Right lobe of liver (tissue), 4 donors: Measurements from ENCODE around the gene KCNB1.

Experiments used
- CTCF ChIP-seq, 4 donors: fragments of 200-600 bp in 3 of 4; fragments of 450-650 bp in 1 of 4; IDR thresholded peaks; one replicate each; pipeline versions ENCODE4 v1.5.1 to v1.8.0; 2016 to 2022; ENCODE audit warnings: antibody characterized with exemption in 4 of 4, mild to moderate bottlenecking in 2 of 4
- POLR2A ChIP-seq: fragments of 450-650 bp; IDR thresholded peaks from one replicate; pipeline ENCODE4 v1.6.1; 2017; ENCODE audit warnings: antibody characterized with exemption, mild to moderate bottlenecking
- donor health status: DM: no; HTN: no; CAD: no.
- donor health status: DM: no; HTN: no; CAD: no.
- donor health status: DM: no; HTN: yes; CAD: no.

GRCh38 chr20:49529470-49529869 lies 47.0 kb upstream of the KCNB1 start:
- TF ChIP-seq POLR2A, result no peak
- no peak for TF ChIP-seq CTCF (IDR thresholded peaks at IDR 0.05)
